Progenitor cell of endocrine pancreas (in vitro differentiated cells): ENCODE results near the gene ACSL5. TPM values are rescaled to one million over a fixed set of nuclear protein-coding genes. Genes with fewer than 3 reads are reported as not detected.

Experiments
- DNase-seq: peaks from one replicate; pipeline ENCODE4 v3.0.0; 2021; ENCODE audit warnings: low spot score; ENCODE audit not compliant: unreplicated experiment
- H3K27ac Mint-ChIP-seq: 2 replicates; pipeline ENCODE4 v1.8.0; 2021; ENCODE audit warnings: mild to moderate bottlenecking, moderate library complexity, mixed read lengths
- H3K27me3 Mint-ChIP-seq: 2 replicates; pipeline ENCODE4 v1.8.0; 2021; ENCODE audit warnings: mixed read lengths
- H3K36me3 Mint-ChIP-seq: 2 replicates; pipeline ENCODE4 v1.8.0; 2022; ENCODE audit warnings: mixed read lengths; ENCODE audit not compliant: insufficient read depth
- H3K4me1 Mint-ChIP-seq: 2 replicates; pipeline ENCODE4 v1.8.0; 2021; ENCODE audit warnings: low read depth, mixed read lengths
- H3K4me3 Mint-ChIP-seq: 2 replicates; pipeline ENCODE4 v1.8.0; 2021; ENCODE audit warnings: low read depth, mild to moderate bottlenecking, moderate library complexity, mixed read lengths
- H3K9me3 Mint-ChIP-seq: 2 replicates; pipeline ENCODE4 v1.8.0; 2021; ENCODE audit warnings: low read depth, mixed read lengths
- long read RNA-seq: library from polyadenylated mRNA; unstranded; transcript quantifications from one replicate; pipeline ENCODE4 v2.0.0, GENCODE V29; 2020
- total RNA-seq: library from RNA; stranded (reverse); gene quantifications from 2 replicates; pipeline ENCODE4 v1.2.1, GENCODE V29; 2021
- TF ChIP-seq, protein P1 (sequence below): fragments of 200-600 bp; sonication (generic); IDR thresholded peaks from one replicate; pipeline ENCODE4 v1.5.0; 2021; ENCODE audit warnings: antibody characterized with exemption, mild to moderate bottlenecking; ENCODE audit not compliant: unreplicated experiment

Gene ACSL5, protein sequence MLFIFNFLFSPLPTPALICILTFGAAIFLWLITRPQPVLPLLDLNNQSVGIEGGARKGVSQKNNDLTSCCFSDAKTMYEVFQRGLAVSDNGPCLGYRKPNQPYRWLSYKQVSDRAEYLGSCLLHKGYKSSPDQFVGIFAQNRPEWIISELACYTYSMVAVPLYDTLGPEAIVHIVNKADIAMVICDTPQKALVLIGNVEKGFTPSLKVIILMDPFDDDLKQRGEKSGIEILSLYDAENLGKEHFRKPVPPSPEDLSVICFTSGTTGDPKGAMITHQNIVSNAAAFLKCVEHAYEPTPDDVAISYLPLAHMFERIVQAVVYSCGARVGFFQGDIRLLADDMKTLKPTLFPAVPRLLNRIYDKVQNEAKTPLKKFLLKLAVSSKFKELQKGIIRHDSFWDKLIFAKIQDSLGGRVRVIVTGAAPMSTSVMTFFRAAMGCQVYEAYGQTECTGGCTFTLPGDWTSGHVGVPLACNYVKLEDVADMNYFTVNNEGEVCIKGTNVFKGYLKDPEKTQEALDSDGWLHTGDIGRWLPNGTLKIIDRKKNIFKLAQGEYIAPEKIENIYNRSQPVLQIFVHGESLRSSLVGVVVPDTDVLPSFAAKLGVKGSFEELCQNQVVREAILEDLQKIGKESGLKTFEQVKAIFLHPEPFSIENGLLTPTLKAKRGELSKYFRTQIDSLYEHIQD
- 0.22 and 0.33 TPM in 2 replicates for total RNA-seq
- long read RNA-seq = 0 reads

GRCh38 chr10:112373912-112374338 is at the start of gene ACSL5:
Gene ACSL5, plus strand, starts transcription at chr10:112374116. Its CDS starts 20,831 bp downstream, at chr10:112394947.
- peaks cover 13% of the 10 kb centered on the region for H3K4me1 Mint-ChIP-seq
- peaks cover 3% of the 10 kb centered on the region for H3K9me3 Mint-ChIP-seq
- TF ChIP-seq, protein P1, sequence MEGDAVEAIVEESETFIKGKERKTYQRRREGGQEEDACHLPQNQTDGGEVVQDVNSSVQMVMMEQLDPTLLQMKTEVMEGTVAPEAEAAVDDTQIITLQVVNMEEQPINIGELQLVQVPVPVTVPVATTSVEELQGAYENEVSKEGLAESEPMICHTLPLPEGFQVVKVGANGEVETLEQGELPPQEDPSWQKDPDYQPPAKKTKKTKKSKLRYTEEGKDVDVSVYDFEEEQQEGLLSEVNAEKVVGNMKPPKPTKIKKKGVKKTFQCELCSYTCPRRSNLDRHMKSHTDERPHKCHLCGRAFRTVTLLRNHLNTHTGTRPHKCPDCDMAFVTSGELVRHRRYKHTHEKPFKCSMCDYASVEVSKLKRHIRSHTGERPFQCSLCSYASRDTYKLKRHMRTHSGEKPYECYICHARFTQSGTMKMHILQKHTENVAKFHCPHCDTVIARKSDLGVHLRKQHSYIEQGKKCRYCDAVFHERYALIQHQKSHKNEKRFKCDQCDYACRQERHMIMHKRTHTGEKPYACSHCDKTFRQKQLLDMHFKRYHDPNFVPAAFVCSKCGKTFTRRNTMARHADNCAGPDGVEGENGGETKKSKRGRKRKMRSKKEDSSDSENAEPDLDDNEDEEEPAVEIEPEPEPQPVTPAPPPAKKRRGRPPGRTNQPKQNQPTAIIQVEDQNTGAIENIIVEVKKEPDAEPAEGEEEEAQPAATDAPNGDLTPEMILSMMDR = no peak
- DNase-seq = no peak
- peaks cover 12% of the 10 kb centered on the region for H3K27me3 Mint-ChIP-seq
- peaks cover 1% of the 10 kb centered on the region for H3K36me3 Mint-ChIP-seq
- H3K4me3 Mint-ChIP-seq = no peak within 1 kb of the TSS
- no peak within 1 kb of the TSS for H3K27ac Mint-ChIP-seq

DNA sequence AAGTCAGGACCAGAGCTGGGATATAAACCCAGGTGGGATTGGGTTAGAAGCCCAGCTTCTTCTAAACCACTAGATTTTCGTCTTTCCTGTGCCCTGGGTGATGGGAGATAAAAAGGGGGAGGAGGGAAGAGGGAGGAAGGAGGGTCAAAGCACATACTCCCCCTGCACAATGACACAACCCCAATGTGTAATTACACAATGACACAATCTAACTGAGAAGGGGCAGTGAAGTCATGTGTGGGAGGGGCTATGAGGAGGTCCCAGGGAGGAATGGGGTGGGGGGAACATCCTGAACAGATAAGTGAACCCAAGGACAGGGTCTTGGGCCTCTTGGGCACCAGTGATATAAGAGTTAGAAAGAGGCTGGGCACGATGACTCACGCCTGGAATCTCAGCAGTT is 46.2 kb upstream of the ACSL5 start:
- Mint-ChIP-seq H3K36me3 (no peaks in the 10 kb centered on the region), H3K27me3 (peaks cover 4% of the 10 kb centered on the region), H3K4me1 (peaks cover 8% of the 10 kb centered on the region), H3K27ac (no peak overlapping the region), H3K9me3 (no peaks in the 10 kb centered on the region), H3K4me3 (no peak overlapping the region)
- DNase-seq = no peak
- TF ChIP-seq, protein P1 = no peak

GRCh38 chr10:112330162-112330561 is 43.8 kb upstream of the ACSL5 start:
- H3K27ac Mint-ChIP-seq = no peak overlapping the region
- H3K27me3 Mint-ChIP-seq = peaks cover 9% of the 10 kb centered on the region
- no peak overlapping the region for H3K4me3 Mint-ChIP-seq
- TF ChIP-seq, protein P1 = no peak
- no peaks in the 10 kb centered on the region for H3K36me3 Mint-ChIP-seq
- H3K4me1 Mint-ChIP-seq = peaks cover 11% of the 10 kb centered on the region
- no peaks in the 10 kb centered on the region for H3K9me3 Mint-ChIP-seq
- no peak for DNase-seq

DNA sequence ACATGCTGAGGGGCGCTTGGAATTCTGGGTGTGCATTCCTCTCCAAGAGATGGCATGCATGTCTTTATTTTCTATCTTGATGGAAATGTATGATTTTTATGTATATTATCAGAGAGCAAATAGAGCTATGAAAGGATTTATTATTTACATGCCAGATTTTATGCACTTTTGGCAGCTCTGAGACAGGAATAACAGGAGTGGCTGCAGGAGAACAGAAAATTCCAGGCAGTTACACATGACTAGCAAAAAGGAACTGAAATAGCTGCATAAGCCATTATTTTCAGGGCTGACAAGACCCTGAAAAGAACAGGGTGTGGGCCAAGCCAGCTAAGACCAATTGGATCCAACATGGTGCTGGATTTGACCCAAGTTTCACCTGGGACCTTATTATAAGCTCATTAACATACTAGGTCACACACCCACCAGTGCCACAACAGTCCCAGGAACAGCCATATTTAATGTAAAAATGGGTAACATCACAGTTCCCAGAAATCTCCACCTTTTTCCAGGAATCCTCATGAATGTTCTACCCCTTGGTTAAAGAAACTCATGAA is 43.2 kb upstream of the ACSL5 start:
- DNase-seq = no peak
- Mint-ChIP-seq H3K27ac (no peak overlapping the region), H3K9me3 (no peaks in the 10 kb centered on the region), H3K4me1 (peaks cover 11% of the 10 kb centered on the region), H3K4me3 (no peak overlapping the region), H3K36me3 (no peaks in the 10 kb centered on the region), H3K27me3 (peaks cover 5% of the 10 kb centered on the region)
- TF ChIP-seq, protein P1 = no peak

- Mint-ChIP-seq H3K4me1 (peaks cover 14% of the 10 kb centered on the region), H3K27ac (no peak overlapping the region), H3K36me3 (no peaks in the 10 kb centered on the region), H3K9me3 (no peaks in the 10 kb centered on the region), H3K4me3 (no peak overlapping the region), H3K27me3 (peaks cover 8% of the 10 kb centered on the region)
- TF ChIP-seq, protein P1 = no peak
- no peak for DNase-seq
These were observed 41.9 kb upstream of the ACSL5 start for GRCh38 chr10:112332022-112332421.
